H1 (cell line): ENCODE measurements around the gene LARP6. TPM values are rescaled to one million over a fixed set of nuclear protein-coding genes. Genes with fewer than 3 reads are reported as not detected.

Experiments
- CTCF ChIA-PET: fragments of 300-600 bp; sonication (Branson Sonifier 250); formaldehyde crosslinking; loops from one replicate; lab custom pipeline; 2021; ENCODE audit not compliant: partially characterized antibody; lab: Charles Lee
- POLR2A ChIA-PET: fragments of 300-600 bp; sonication (Branson Sonifier 250); formaldehyde crosslinking; loops from one replicate; lab custom pipeline; 2021; ENCODE audit warnings: inconsistent platforms; ENCODE audit not compliant: partially characterized antibody; lab: Charles Lee
- DNase-seq, 2 experiments: peaks; one replicate each; pipeline versions ENCODE4 v3.0.0 to v3.0.0-alpha.2; 2010 to 2022; ENCODE audit warnings: low spot score in 2 of 2, low read depth in 1 of 2, mixed read lengths in 1 of 2
- FAIRE-seq: peaks from 2 replicates; lab custom pipeline; 2011; peaks lifted over from hg19 to GRCh38; lab: Jason Lieb, UNC
- H2AFZ ChIP-seq: 2 replicates; pipeline ENCODE4 v1.8.1; 2012; ENCODE audit warnings: low read length, inconsistent platforms
- H2AK5ac ChIP-seq: 2 replicates; pipeline ENCODE4 v1.6.1; 2013; ENCODE audit warnings: low read depth, low read length
- H2BK120ac ChIP-seq: replicated peaks from 2 replicates; pipeline ENCODE3; 2013; ENCODE audit warnings: low read depth, low read length, inconsistent platforms
- H2BK12ac ChIP-seq: 2 replicates; pipeline ENCODE4 v1.6.1; 2013; ENCODE audit warnings: low read depth, low read length
- H2BK15ac ChIP-seq: 2 replicates; pipeline ENCODE4 v1.6.1; 2013; ENCODE audit warnings: low read length
- H2BK20ac ChIP-seq: 2 replicates; pipeline ENCODE4 v1.6.1; 2013; ENCODE audit warnings: low read length
- H2BK5ac ChIP-seq: 2 replicates; pipeline ENCODE4 v1.6.1; 2013; ENCODE audit warnings: low read depth, low read length
- H3K14ac ChIP-seq: 2 replicates; pipeline ENCODE4 v1.6.1; 2013; ENCODE audit warnings: inconsistent platforms; ENCODE audit not compliant: insufficient read length
- H3K18ac ChIP-seq: 2 replicates; pipeline ENCODE4 v1.6.1; 2013; ENCODE audit warnings: low read length; ENCODE audit errors: extremely low read depth
- H3K23ac ChIP-seq: 2 replicates; pipeline ENCODE4 v1.6.1; 2013; ENCODE audit warnings: inconsistent platforms; ENCODE audit not compliant: insufficient read length
- H3K23me2 ChIP-seq: 2 replicates; pipeline ENCODE4 v1.6.1; 2013; ENCODE audit warnings: low read depth, low read length
- H3K27ac ChIP-seq: 2 replicates; pipeline ENCODE4 v1.6.1; 2011; ENCODE audit warnings: low read depth, low read length, inconsistent platforms
- H3K27me3 ChIP-seq, 4 experiments: replicated peaks in 1 of 4; 1 replicate in 1 of 4; 2 replicates in 3 of 4; pipeline versions ENCODE4 v1.6.1 to v1.8.1; 2011 to 2013; ENCODE audit warnings: low read length in 3 of 4, mild to moderate bottlenecking in 3 of 4, inconsistent platforms in 2 of 4, mixed read lengths in 2 of 4, moderate library complexity in 1 of 4; ENCODE audit not compliant: control insufficient read depth in 3 of 4, insufficient read depth in 3 of 4; ENCODE audit errors: extremely low read depth in 1 of 4
- H3K36me3 ChIP-seq, 4 experiments: 2 replicates each; pipeline versions ENCODE4 v1.6.1 to v1.8.1; 2011 to 2013; ENCODE audit warnings: mild to moderate bottlenecking in 4 of 4, low read length in 3 of 4, moderate library complexity in 2 of 4, control low read depth in 1 of 4, inconsistent platforms in 1 of 4; ENCODE audit not compliant: insufficient read depth in 4 of 4, control insufficient read depth in 2 of 4
- H3K4ac ChIP-seq: replicated peaks from 2 replicates; pipeline ENCODE3; 2013; ENCODE audit warnings: low read length, low read depth, mixed read lengths, inconsistent platforms; ENCODE audit not compliant: insufficient read length
- H3K4me1 ChIP-seq, 4 experiments: replicated peaks in 1 of 4; 1 replicate in 1 of 4; 2 replicates in 3 of 4; pipeline versions ENCODE4 v1.6.1 to v1.8.1; 2011 to 2013; ENCODE audit warnings: low read length in 3 of 4, inconsistent platforms in 2 of 4, mixed read lengths in 1 of 4; ENCODE audit not compliant: insufficient read depth in 4 of 4, control insufficient read depth in 3 of 4
- H3K4me2 ChIP-seq, 2 experiments: 2 replicates each; pipeline versions ENCODE4 v1.6.1 to v1.8.1; 2011 to 2013; ENCODE audit warnings: low read depth in 2 of 2, low read length in 2 of 2, control low read depth in 1 of 2, inconsistent platforms in 1 of 2, mild to moderate bottlenecking in 1 of 2; ENCODE audit not compliant: insufficient read depth in 1 of 2
- H3K4me3 ChIP-seq, 4 experiments: fragments of 200-600, 300-600 bp in 1 of 4; sonication (generic), shearing (Covaris generic), sonication (Bioruptor Twin) in 1 of 4; 2 replicates each; pipeline versions ENCODE4 v1.5.1 to v1.8.1; 2011 to 2016; ENCODE audit warnings: low read length in 4 of 4, low read depth in 3 of 4, control low read depth in 2 of 4, inconsistent platforms in 2 of 4, mild to moderate bottlenecking in 2 of 4, mixed read lengths in 1 of 4, moderate library complexity in 1 of 4; ENCODE audit not compliant: insufficient read depth in 2 of 4; ENCODE audit errors: extremely low read depth in 1 of 4
- H3K56ac ChIP-seq: replicated peaks from 2 replicates; pipeline ENCODE3; 2013; ENCODE audit warnings: low read depth, mild to moderate bottlenecking, mixed read lengths, low read length, inconsistent platforms; ENCODE audit not compliant: insufficient read length
- H3K79me1 ChIP-seq: 2 replicates; pipeline ENCODE4 v1.6.1; 2013; ENCODE audit warnings: low read depth, low read length, control low read depth
- H3K79me2 ChIP-seq, 2 experiments: 2 replicates each; pipeline versions ENCODE4 v1.6.1 to v1.8.1; 2012 to 2013; ENCODE audit warnings: low read length in 2 of 2, mild to moderate bottlenecking in 2 of 2, inconsistent platforms in 1 of 2; ENCODE audit not compliant: insufficient read depth in 2 of 2, control insufficient read depth in 1 of 2
- H3K9ac ChIP-seq, 4 experiments: replicated peaks in 1 of 4; 1 replicate in 1 of 4; 2 replicates in 3 of 4; pipeline versions ENCODE4 v1.6.1 to v1.8.1; 2011 to 2013; ENCODE audit warnings: low read depth in 3 of 4, low read length in 3 of 4, control low read depth in 2 of 4, mild to moderate bottlenecking in 2 of 4, moderate library complexity in 2 of 4, inconsistent platforms in 1 of 4; ENCODE audit errors: extremely low read depth in 1 of 4
- H3K9me3 ChIP-seq, 2 experiments: 2 replicates each; pipeline versions ENCODE4 v1.6.1 to v1.8.1; 2012 to 2013; ENCODE audit warnings: mild to moderate bottlenecking in 2 of 2, moderate library complexity in 2 of 2, control low read depth in 1 of 2, inconsistent platforms in 1 of 2, low read depth in 1 of 2, low read length in 1 of 2, mixed read lengths in 1 of 2; ENCODE audit not compliant: insufficient read depth in 2 of 2
- H4K20me1 ChIP-seq, 2 experiments: replicated peaks in 1 of 2; 2 replicates each; pipeline versions ENCODE3 to v1.8.1; 2011 to 2013; ENCODE audit warnings: inconsistent platforms in 2 of 2, low read length in 2 of 2, mild to moderate bottlenecking in 1 of 2; ENCODE audit not compliant: insufficient read depth in 2 of 2, control insufficient read depth in 1 of 2
- H4K5ac ChIP-seq: 2 replicates; pipeline ENCODE4 v1.6.1; 2013; ENCODE audit warnings: low read length, low read depth, mixed read lengths, inconsistent platforms; ENCODE audit not compliant: insufficient read length
- H4K8ac ChIP-seq: 2 replicates; pipeline ENCODE4 v1.8.0; 2013; ENCODE audit warnings: mild to moderate bottlenecking, moderate library complexity, low read length, inconsistent platforms; ENCODE audit not compliant: insufficient read depth; ENCODE audit errors: extremely low read depth
- H4K91ac ChIP-seq: replicated peaks from 2 replicates; pipeline ENCODE3; 2013; ENCODE audit warnings: low read length, mixed read lengths, inconsistent platforms; ENCODE audit not compliant: insufficient read length
- BCL11A ChIP-seq, 2 experiments: IDR thresholded peaks; one replicate each; pipeline ENCODE4 v1.6.1; 2011; ENCODE audit warnings: low read depth in 2 of 2, low read length in 2 of 2, mild to moderate bottlenecking in 2 of 2
- EGR1 ChIP-seq: IDR thresholded peaks from 2 replicates; pipeline ENCODE4 v1.6.1; 2011; ENCODE audit warnings: low read depth, low read length, borderline replicate concordance
- GABPA ChIP-seq: IDR thresholded peaks from 2 replicates; pipeline ENCODE4 v1.6.1; 2011; ENCODE audit warnings: mild to moderate bottlenecking, low read length, moderate library complexity, borderline replicate concordance; ENCODE audit not compliant: insufficient read depth
- KDM1A ChIP-seq: fragments of 200-600, 300-600 bp; sonication (generic); IDR thresholded peaks from 2 replicates; pipeline ENCODE4 v1.7.1; 2016; ENCODE audit warnings: mild to moderate bottlenecking, low read length, borderline replicate concordance
- KDM4A ChIP-seq: IDR thresholded peaks from one replicate; pipeline ENCODE4 v1.7.1; 2012; ENCODE audit warnings: low read depth, mild to moderate bottlenecking, moderate library complexity, low read length, inconsistent platforms; ENCODE audit not compliant: severe bottlenecking
- SIN3A ChIP-seq, 2 experiments: IDR thresholded peaks in 1 of 2; conservative IDR thresholded peaks in 1 of 2; 2 replicates each; pipeline ENCODE4 v1.6.1; 2011 to 2012; ENCODE audit warnings: low read length in 2 of 2, improper control_type of control experiment in 1 of 2, low read depth in 1 of 2, mild to moderate bottlenecking in 1 of 2
- TCF12 ChIP-seq: IDR thresholded peaks from 2 replicates; pipeline ENCODE4 v1.6.1; 2011; ENCODE audit warnings: low read depth, mild to moderate bottlenecking, low read length
- WGBS, 2 experiments: shearing (Covaris generic) in 1 of 2; methylation state at CpG; one replicate each; pipeline versions ENCODE4 v1.1.6 to v1.1.7; 2013 to 2015; ENCODE audit warnings: low lambda C conversion rate in 2 of 2, mixed read lengths in 2 of 2, inconsistent platforms in 1 of 2, low coverage in 1 of 2, missing lambda C conversion rate in 1 of 2; ENCODE audit not compliant: insufficient replicate concordance in 2 of 2, insufficient coverage in 1 of 2, insufficient read length in 1 of 2; ENCODE audit errors: extremely low coverage in 1 of 2, missing lambda C conversion rate in 1 of 2; 5-methylcytosine and 5-hydroxymethylcytosine counted together
- polyA plus RNA-seq, 7 experiments: library from polyadenylated mRNA; depleted of rRNA in 3 of 7; stranded (reverse) in 5 of 7; unstranded in 2 of 7; fragments of >200 nt in 5 of 7; fragments of 200-250 nt in 2 of 7; gene quantifications; 1 replicate in 5 of 7; 2 replicates in 1 of 7; 4 replicates in 1 of 7; pipeline versions ENCODE4 v1.2.1 to v1.2.3, GENCODE V29; 2011 to 2013; ENCODE audit warnings: missing spikeins in 2 of 7, mixed read lengths in 2 of 7
- total RNA-seq: library from RNA; stranded (reverse); fragmentation: NEBNext Ultra II Directional; extraction: Animal tissue kit (Norgen Biotek cat#: 25700); gene quantifications from 2 replicates; pipeline ENCODE4 v1.2.1, GENCODE V29; 2021

LARP6 gene
- total and polyA plus RNA-seq, 2 of the 8 experiments (the other 6 are each of a cell fraction or from before 2014, with no cell fraction given), result 21.0 to 24.7 TPM

- Histone ChIP-seq H3K79me1 (no peaks in the 10 kb centered on the region), H4K91ac (no peak overlapping the region), H3K23ac (no peak overlapping the region), H3K23me2 (no peaks in the 10 kb centered on the region), H3K4me2 (no peak overlapping the region), H3K14ac (no peak overlapping the region), H3K36me3 (peaks cover 0 to 22% (median 7%) of the 10 kb centered on the region in 4 experiments; a peak in 5 of 8 replicates), H3K18ac (no peak overlapping the region), H3K27me3 (no peaks in the 10 kb centered on the region), H3K4me3 (no peak overlapping the region), H3K27ac (no peak overlapping the region), H2BK5ac (no peak overlapping the region), H4K8ac (no peak overlapping the region), H2BK12ac (no peak overlapping the region), H2BK15ac (no peak overlapping the region), H3K9ac (no peak overlapping the region), H2AFZ (no peak overlapping the region), H4K5ac (no peak overlapping the region), H3K79me2 (no peaks in the 10 kb centered on the region), H3K4ac (no peak overlapping the region), H3K4me1 (peaks cover 0 to 8% (median 7%) of the 10 kb centered on the region in 4 experiments; a peak in 6 of 7 replicates)
- 89% methylated on average over 2 of the region's 2 CpGs; no CpG with 5 or more reads in 1 of the 2 experiments for WGBS, 2 experiments
- DNase-seq, result no peak
- CTCF ChIA-PET, result interaction anchor here (0.9 to 1.1 kb wide), 3 partner anchors 13 to 739 kb away, joined by 3 to 8 read pairs (median 4); no protein-coding TSS in a partner anchor
- TF ChIP-seq EGR1 (no peak), KDM4A (no peak), SIN3A (conservative IDR thresholded peaks at IDR 0.05 in 1 of 2, IDR thresholded peaks at IDR 0.05 in 1 of 2; ENCODE audit: low read depth in 1 of 2, low read length in 2 of 2) (no peak), TCF12 (no peak), BCL11A (IDR thresholded peaks at IDR 0.05; ENCODE audit: low read depth in 2 of 2, low read length in 2 of 2) (no peak), GABPA (no peak), KDM1A (no peak)
- TF ChIP-seq, all 59 proteins: peak for 0
- no peak for FAIRE-seq
- Histone ChIP-seq H4K20me1 (peaks cover 0 to 1% of the 10 kb centered on the region in 2 experiments), H3K56ac (no peak overlapping the region), H3K9me3 (no peaks in the 10 kb centered on the region), H2AK5ac (no peak overlapping the region), H2BK20ac (no peak overlapping the region), H2BK120ac (no peak overlapping the region)
- POLR2A ChIA-PET, result no interaction called here
Measured at GRCh38 chr15:70837476-70837875, 16.5 kb downstream of the LARP6 start.
